Measurements from ENCODE around the gene SNRNP70.

DNA sequence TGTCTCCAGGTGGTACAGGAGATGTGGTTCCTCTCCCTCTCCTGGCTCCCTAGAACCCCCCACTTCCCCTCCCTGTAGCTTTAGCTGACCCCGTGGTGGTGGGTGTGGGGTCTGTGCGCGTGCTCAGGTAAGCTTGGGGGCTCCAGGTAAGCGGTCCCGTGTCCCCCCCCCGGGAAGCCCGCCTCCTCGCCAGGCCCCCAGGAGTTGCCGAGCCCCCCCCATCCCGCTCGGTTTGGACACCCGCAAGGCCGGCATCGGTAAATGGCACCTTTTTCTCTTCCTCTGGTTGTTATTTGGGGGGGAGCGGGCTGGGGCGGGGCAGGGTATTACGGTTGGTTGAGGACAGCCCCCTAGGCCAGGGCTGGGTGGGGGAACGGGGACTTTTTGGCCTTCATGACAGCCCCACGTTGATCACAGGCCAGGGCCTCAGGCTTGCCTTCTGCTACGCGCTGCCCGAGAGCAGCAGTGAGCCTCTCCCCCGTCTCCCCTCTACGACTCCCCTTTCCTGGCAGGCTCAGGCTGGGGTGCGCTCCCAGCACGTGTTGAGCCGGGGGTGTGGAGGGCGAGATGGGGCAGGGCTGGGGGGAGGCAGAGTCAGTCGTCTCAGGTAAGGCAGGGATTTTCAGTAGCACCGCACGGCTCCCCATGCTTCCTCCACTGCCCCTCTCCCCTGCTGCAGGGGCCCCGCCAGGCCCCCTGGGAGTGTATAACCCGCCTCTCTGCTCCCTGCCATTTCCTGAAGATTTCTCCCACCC, 18.3 kb downstream of the SNRNP70 start:
- TF ChIP-seq, protein P1, sequence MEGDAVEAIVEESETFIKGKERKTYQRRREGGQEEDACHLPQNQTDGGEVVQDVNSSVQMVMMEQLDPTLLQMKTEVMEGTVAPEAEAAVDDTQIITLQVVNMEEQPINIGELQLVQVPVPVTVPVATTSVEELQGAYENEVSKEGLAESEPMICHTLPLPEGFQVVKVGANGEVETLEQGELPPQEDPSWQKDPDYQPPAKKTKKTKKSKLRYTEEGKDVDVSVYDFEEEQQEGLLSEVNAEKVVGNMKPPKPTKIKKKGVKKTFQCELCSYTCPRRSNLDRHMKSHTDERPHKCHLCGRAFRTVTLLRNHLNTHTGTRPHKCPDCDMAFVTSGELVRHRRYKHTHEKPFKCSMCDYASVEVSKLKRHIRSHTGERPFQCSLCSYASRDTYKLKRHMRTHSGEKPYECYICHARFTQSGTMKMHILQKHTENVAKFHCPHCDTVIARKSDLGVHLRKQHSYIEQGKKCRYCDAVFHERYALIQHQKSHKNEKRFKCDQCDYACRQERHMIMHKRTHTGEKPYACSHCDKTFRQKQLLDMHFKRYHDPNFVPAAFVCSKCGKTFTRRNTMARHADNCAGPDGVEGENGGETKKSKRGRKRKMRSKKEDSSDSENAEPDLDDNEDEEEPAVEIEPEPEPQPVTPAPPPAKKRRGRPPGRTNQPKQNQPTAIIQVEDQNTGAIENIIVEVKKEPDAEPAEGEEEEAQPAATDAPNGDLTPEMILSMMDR (conservative IDR thresholded peaks at IDR 0.05; ENCODE audit: low read length): no peak
- no peak for TF ChIP-seq EZH2phosphoT487 (IDR thresholded peaks at IDR 0.05; ENCODE audit: borderline replicate concordance, low read depth, low read length)
